Left renal pelvis (tissue), 4 donors: Measurements from ENCODE around the gene RHBDF2. TPM values are rescaled to one million over a fixed set of nuclear protein-coding genes. Genes with fewer than 3 reads are reported as not detected.
"Not testable (repeated sequence)": the region's sequence is repeated elsewhere in the genome, so short reads cannot be mapped to it uniquely, and the experiment has no call there.

Experiments
- DNase-seq, 4 donors: peaks; one replicate each; pipeline ENCODE4 v3.0.0-alpha.2; 2013; ENCODE audit warnings: low read depth in 4 of 4, low spot score in 3 of 4
- polyA plus RNA-seq, 4 donors: library from polyadenylated mRNA; unstranded; fragments of 120-200 nt; gene quantifications; one replicate each; pipeline ENCODE4 v1.2.1, GENCODE V29; 2013; ENCODE audit not compliant: insufficient read length in 4 of 4

RHBDF2 gene
- polyA plus RNA-seq, 4 donors: 4.6 to 8.9 (median 6.2) TPM

GRCh38 chr17:76538941-76539570 is 37.8 kb upstream of the RHBDF2 start:
- no peak for DNase-seq

GRCh38 chr17:76538281-76538931 is 37.2 kb upstream of the RHBDF2 start:
- DNase-seq: no peak

- DNase-seq: no peak
Measured at GRCh38 chr17:76537578-76538280, 36.5 kb upstream of the RHBDF2 start, which contains the start of gene CYGB. TSS of gene CYGB (minus strand) at chr17:76537709. CDS start at chr17:76537542, 167 bp downstream.

GRCh38 chr17:76537288-76537577 is 36.0 kb upstream of the RHBDF2 start:
- DNase-seq: no peak

GRCh38 chr17:76536511-76537287 is 35.5 kb upstream of the RHBDF2 start:
- no peak for DNase-seq

- no peak for DNase-seq
Measured at GRCh38 chr17:76535788-76536510, 34.7 kb upstream of the RHBDF2 start.

GRCh38 chr17:76534831-76535732 is 33.9 kb upstream of the RHBDF2 start:
- DNase-seq: no peak

GRCh38 chr17:76533640-76534359 is 32.6 kb upstream of the RHBDF2 start:
- not testable (repeated sequence) for DNase-seq

- no peak for DNase-seq
Measured at GRCh38 chr17:76532072-76532651, 30.9 kb upstream of the RHBDF2 start.

- DNase-seq: no peak
Measured at GRCh38 chr17:76531486-76532038, 30.3 kb upstream of the RHBDF2 start.

GRCh38 chr17:76530811-76531485 is 29.7 kb upstream of the RHBDF2 start:
- no peak for DNase-seq

- DNase-seq: no peak
Measured at GRCh38 chr17:76530095-76530723, 29.0 kb upstream of the RHBDF2 start.

- peak in 2 of 4 donors; percentile 73 to 77 for DNase-seq
Measured at GRCh38 chr17:76529224-76530094, 28.2 kb upstream of the RHBDF2 start.

- DNase-seq: no peak
Measured at GRCh38 chr17:76528528-76529223, 27.5 kb upstream of the RHBDF2 start.

- no peak for DNase-seq
Measured at GRCh38 chr17:76528156-76528527, 26.9 kb upstream of the RHBDF2 start.
